ENCODE measurements around the gene ERGIC3. TPM values are rescaled to one million over a fixed set of nuclear protein-coding genes. Genes with fewer than 3 reads are reported as not detected.

Gene ERGIC3
- total RNA-seq, 4 donors from 2014 or later, result 124 to 310 (median 195) TPM

DNA sequence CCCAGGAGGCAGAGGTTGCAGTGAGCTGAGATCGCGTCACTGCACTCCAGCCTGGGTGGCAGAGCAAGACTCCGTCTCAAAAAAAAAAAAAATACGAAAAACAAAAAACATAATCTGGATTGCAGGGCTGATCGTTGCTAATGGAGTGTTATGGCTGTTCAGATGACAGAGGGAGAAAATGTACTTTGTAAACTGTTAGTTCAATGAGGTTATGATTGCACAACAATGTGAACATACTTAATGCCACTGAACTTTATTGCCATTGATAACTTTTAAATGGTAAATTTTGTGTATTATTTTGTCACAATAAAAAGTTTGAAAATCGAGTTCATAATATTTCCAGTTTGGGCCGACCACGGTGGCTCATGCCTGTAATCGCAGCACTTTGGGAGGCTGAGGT, 22.9 kb upstream of the ERGIC3 start:
- intact Hi-C loops (cut with DNase I; ENCODE audit: low total_unique reads), result no loop called here
- DNase-seq, result no peak
- Histone ChIP-seq H3K4me3 (no peak overlapping the region), H3K36me3 (no peaks in the 10 kb centered on the region), H3K4me1 (no peaks in the 10 kb centered on the region), H3K27ac (no peak overlapping the region), H3K27me3 (no peaks in the 10 kb centered on the region), H3K9me3 (no peaks in the 10 kb centered on the region)
- TF ChIP-seq CTCF (IDR thresholded peaks at IDR 0.05) (no peak), POLR2A (IDR thresholded peaks at IDR 0.05) (no peak)

- no peak for DNase-seq
- no peak overlapping the region for H3K4me3 ChIP-seq
Observed at GRCh38 chr20:35523298-35523888, 18.5 kb upstream of the ERGIC3 start.

DNA sequence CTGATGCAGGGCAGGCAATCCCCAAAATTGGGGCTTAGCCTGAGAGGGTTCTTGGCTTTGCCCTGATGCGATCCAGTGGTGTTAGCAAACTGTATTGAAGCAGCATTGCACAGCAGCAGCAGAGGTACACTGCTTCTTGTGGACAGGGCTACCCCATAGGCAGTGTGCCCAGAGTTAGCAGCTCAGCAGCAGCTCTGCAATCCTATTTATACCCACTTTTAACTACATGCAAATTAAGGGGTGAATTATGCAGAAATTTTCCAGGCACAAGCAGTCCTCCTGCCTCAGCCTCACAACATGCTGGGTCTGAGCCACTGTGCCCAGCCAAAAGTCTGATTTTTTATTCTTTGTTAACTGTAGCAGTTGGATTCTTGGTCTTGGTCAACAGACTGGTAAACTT, 16.2 kb upstream of the ERGIC3 start:
- H3K9me3 ChIP-seq, result no peaks in the 10 kb centered on the region
- H3K27ac ChIP-seq, result no peak overlapping the region
- intact Hi-C loops (cut with DNase I; ENCODE audit: low total_unique reads), result no loop called here
- H3K27me3 ChIP-seq, result no peaks in the 10 kb centered on the region
- H3K36me3 ChIP-seq, result no peaks in the 10 kb centered on the region
- no peak for DNase-seq
- H3K4me1 ChIP-seq, result no peaks in the 10 kb centered on the region
- TF ChIP-seq POLR2A (IDR thresholded peaks at IDR 0.05), result no peak
- H3K4me3 ChIP-seq, result no peak overlapping the region

More at GRCh38 chr20:35523298-35523888, 18.5 kb upstream of the ERGIC3 start:
- no peaks in the 10 kb centered on the region for H3K36me3 ChIP-seq
- H3K4me1 ChIP-seq, result no peaks in the 10 kb centered on the region
- no peak overlapping the region for H3K27ac ChIP-seq
- no peak for TF ChIP-seq POLR2A (IDR thresholded peaks at IDR 0.05)
- TF ChIP-seq CTCF (IDR thresholded peaks at IDR 0.05), result peak in 1 of 4 experiments; percentile 20
- intact Hi-C loops (cut with DNase I; ENCODE audit: low total_unique reads), result no loop called here
- no peaks in the 10 kb centered on the region for H3K9me3 ChIP-seq
- H3K27me3 ChIP-seq, result no peaks in the 10 kb centered on the region

DNA sequence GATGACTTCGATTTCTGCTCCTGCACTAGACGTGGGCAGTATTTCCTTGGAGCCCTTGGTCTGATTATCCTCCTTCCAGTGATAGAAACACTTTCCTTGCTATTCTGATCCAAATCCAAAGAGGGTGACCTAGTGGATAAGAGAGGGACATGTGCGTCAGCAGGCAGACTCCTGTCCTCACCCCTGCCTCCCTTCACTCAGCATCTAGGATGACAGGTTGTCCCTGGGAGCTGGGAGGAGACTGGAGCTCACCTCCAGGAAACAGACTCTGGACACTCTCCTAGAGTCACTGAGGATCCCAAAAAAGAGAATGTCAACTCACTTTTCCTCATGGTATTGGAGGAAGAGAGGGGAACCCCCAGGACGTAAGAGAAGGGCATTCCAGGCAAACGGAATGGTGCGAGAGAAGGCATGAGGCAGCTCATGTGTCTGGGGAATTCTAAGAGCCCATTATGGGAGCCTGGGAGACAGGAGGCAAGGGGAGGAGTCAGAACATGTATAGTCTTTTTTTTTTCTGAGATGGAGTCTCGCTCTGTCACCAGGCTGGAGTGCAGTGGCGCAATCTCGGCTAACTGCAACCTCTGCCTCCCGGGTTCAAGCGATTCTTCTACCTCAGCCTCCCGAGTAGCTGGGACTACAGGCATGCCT, 14.6 kb upstream of the ERGIC3 start:
- Histone ChIP-seq H3K4me3 (no peak overlapping the region), H3K4me1 (no peaks in the 10 kb centered on the region), H3K27me3 (no peaks in the 10 kb centered on the region), H3K9me3 (no peaks in the 10 kb centered on the region), H3K36me3 (no peaks in the 10 kb centered on the region), H3K27ac (no peak overlapping the region)
- DNase-seq, result no peak
- intact Hi-C loops (cut with DNase I; ENCODE audit: low total_unique reads), result no loop called here
- no peak for TF ChIP-seq CTCF (IDR thresholded peaks at IDR 0.05)
- no peak for TF ChIP-seq POLR2A (IDR thresholded peaks at IDR 0.05)

GRCh38 chr20:35529552-35529951, 12.3 kb upstream of the ERGIC3 start, which contains the start of gene C20orf173:
C20orf173 (minus strand) TSS chr20:35529652; CDS start chr20:35529373, 279 bp downstream.
- TF ChIP-seq CTCF (IDR thresholded peaks at IDR 0.05) (no peak), POLR2A (IDR thresholded peaks at IDR 0.05) (no peak)
- intact Hi-C loops (cut with DNase I; ENCODE audit: low total_unique reads), result no loop called here
- no peak within 1 kb of the TSS for H3K27ac ChIP-seq
- no peaks in the 10 kb centered on the region for H3K27me3 ChIP-seq
- DNase-seq, result no peak
- H3K36me3 ChIP-seq, result no peaks in the 10 kb centered on the region
- no peaks in the 10 kb centered on the region for H3K4me1 ChIP-seq
- H3K4me3 ChIP-seq, result no peak within 1 kb of the TSS
- H3K9me3 ChIP-seq, result no peaks in the 10 kb centered on the region
